LNCaP clone FGC (cell line): ENCODE measurements around the gene PRMT9.

ENCODE experiments used
- DNase-seq: peaks from one replicate; pipeline ENCODE4 v3.0.0-alpha.2; 2011; ENCODE audit warnings: low read depth
- H3K4me3 ChIP-seq: 2 replicates; pipeline ENCODE4 v1.5.1; 2011; ENCODE audit warnings: mild to moderate bottlenecking, low read depth, low read length, control low read depth
- TF ChIP-seq, protein P1 (sequence below): IDR thresholded peaks from 2 replicates; pipeline ENCODE4 v1.5.1; 2012; ENCODE audit warnings: mild to moderate bottlenecking; ENCODE audit not compliant: control insufficient read depth, insufficient read depth; ENCODE audit errors: extremely low read depth

The PRMT9 gene

DNA sequence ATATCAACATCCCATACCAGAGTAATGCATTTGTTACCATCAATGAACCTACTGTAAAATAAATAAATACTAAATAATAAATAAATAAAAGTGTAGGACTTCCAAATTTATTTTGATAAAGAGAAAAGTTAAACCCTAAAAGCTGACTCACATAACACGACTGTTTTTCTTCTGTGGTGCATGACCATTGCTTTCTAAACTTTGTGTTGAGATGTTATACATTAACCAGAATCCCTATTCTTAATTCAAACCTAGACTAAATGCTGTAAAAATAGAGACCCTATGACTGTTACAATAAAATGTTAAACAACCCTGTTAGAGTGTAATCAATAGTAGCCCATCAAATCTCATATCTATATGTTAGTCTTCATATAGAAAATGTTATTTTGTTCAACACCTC, 20.9 kb upstream of the PRMT9 start:
- no peak for DNase-seq
- TF ChIP-seq, protein P1, sequence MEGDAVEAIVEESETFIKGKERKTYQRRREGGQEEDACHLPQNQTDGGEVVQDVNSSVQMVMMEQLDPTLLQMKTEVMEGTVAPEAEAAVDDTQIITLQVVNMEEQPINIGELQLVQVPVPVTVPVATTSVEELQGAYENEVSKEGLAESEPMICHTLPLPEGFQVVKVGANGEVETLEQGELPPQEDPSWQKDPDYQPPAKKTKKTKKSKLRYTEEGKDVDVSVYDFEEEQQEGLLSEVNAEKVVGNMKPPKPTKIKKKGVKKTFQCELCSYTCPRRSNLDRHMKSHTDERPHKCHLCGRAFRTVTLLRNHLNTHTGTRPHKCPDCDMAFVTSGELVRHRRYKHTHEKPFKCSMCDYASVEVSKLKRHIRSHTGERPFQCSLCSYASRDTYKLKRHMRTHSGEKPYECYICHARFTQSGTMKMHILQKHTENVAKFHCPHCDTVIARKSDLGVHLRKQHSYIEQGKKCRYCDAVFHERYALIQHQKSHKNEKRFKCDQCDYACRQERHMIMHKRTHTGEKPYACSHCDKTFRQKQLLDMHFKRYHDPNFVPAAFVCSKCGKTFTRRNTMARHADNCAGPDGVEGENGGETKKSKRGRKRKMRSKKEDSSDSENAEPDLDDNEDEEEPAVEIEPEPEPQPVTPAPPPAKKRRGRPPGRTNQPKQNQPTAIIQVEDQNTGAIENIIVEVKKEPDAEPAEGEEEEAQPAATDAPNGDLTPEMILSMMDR: no peak
- no peak overlapping the region for H3K4me3 ChIP-seq

DNA sequence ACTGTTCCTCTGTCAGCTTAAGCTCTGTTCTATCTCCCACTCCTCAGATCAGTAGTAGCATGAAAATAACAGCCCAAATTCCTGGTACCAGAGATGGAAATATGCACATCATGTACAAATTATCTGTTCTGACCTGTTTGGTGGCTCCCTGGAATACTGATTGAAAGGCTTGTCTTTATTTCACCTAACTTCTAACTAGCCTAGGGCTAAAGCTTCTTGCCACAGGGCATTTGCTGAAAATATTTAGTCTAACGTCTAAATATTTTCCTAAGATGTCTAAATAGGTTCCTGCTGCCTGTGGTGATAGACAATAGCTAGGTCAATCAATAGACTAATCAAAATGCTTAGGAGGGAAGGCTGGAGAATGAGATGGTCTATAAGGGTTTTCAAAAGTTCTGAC, 12.9 kb upstream of the PRMT9 start:
- TF ChIP-seq, protein P1: no peak
- DNase-seq: no peak
- no peak overlapping the region for H3K4me3 ChIP-seq

DNA sequence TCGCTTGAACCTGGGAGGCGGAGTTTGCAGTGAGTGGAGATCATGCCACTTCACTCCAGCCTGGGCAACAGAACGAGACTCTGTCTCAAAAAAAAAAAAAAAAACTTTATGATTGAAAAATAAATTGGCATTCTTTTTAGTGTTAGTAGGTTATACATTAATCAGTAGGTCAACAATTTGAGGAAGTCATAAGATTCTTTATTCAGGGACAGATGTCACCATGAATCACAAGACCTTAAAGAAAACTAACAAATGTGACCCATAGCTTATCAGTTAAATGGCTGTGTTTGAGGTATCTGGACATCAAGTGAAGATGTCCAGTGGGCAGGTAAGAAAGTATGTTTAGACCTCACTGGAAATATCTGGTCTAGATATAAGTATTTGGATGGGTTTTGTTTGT, 9.3 kb upstream of the PRMT9 start:
- no peak for DNase-seq
- H3K4me3 ChIP-seq: no peak overlapping the region
- TF ChIP-seq, protein P1: no peak

DNA sequence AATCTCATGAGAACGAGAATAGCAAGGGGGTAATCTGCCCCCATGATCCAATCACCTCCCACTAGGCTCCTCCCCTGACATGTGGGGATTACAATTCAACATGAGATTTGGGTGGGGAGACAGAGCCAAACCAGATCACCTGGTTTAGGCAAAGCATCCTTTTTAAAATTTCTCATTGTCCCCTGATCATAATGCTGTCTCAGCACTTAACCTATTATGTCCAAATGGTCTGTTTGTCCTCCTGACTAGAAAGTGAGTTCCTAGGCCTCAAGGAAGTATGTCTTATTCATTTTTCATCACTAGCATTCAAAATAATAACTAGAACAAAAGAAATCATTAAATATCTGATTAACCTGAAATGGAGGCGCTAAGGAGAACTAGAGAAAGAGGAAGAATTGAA, 7.9 kb upstream of the PRMT9 start:
- H3K4me3 ChIP-seq: no peak overlapping the region
- no peak for DNase-seq
- TF ChIP-seq, protein P1: no peak

DNA sequence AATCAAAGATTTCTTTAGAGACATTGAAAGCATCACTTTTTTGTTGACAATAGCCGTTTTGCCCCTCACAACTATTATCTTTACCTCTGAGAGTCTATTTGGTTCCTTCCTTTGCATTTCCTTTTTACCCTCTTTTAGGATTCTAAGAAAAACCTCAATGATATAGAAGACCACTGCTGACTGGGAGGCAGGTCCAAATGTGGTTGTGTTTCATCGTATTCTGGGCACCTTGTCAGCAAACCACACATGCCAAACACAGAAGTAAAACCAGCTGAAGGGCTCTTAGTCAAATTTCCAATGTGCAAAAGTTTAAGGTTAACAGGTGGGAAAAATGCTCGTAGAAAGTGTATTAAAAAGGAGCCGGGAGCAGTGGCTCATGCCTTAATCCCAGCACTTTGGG, 5.1 kb upstream of the PRMT9 start:
- H3K4me3 ChIP-seq: no peak overlapping the region
- TF ChIP-seq, protein P1: no peak
- DNase-seq: no peak

DNA sequence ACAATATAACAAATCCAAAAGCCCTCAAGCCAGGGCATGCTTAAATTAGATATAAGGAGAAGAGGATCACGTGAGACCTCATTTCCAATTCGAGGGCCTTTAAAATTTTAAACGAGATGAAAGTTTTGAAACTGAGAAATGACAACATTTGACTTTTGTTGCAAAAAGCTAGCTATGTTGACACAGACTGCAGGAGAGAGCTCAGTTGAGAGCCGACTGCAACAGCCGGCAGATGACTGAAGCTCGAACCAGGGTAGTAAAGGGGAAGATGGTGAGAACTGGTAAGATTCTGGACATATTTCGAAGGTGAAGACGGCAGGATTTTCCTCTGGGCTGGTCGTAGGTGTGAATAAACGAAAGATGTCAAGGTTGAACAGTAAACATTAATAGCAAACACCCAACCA, 773 bp downstream of the PRMT9 start:
- DNase-seq: no peak
- peak overlapping the region; percentile 76 for H3K4me3 ChIP-seq
- TF ChIP-seq, protein P1: no peak

DNA sequence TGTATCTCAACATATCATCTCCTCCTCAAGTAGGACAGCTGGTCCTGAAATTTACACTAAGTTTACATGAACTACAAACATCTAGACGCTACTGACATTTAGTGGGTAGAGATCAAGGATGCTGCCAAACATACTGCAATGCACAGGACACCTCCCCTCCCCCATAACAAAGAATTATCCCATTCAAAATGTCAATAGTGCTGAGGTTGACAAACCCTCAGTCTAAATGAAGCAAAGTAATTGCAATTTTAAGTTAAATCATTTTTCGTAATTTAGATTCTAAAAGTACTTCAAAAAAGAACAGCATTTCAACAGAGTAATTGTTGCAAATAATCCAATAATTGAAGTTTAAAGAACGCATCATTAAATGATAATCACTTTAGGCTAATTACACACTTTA, 1.2 kb downstream of the PRMT9 start:
- TF ChIP-seq, protein P1: no peak
- H3K4me3 ChIP-seq: peak overlapping the region; percentile 76
- DNase-seq: no peak
